ENCODE data around the gene MYO1A. TPM values are rescaled to one million over a fixed set of nuclear protein-coding genes. Genes with fewer than 3 reads are reported as not detected.

MYO1A gene
- total RNA-seq, 3 donors from 2014 or later (not counting 1 experiment from before 2014, with no cell fraction given), result 1.1 TPM; not detected in 2

- no peaks in the 10 kb centered on the region for H3K9me3 Mint-ChIP-seq
- no peak for DNase-seq
- H3K4me3 ChIP-seq (ENCODE audit: low read length), result no peak overlapping the region
- H3K4me1 Mint-ChIP-seq, result peaks cover 23 to 35% of the 10 kb centered on the region in 2 donors
- no peak overlapping the region for H3K4me3 Mint-ChIP-seq
- TF ChIP-seq CTCF (IDR thresholded peaks at IDR 0.05), result no peak
- peaks cover 12% of the 10 kb centered on the region for H3K36me3 ChIP-seq (ENCODE audit: control insufficient read depth, insufficient read depth, low read length)
- H3K27me3 Mint-ChIP-seq (ENCODE audit: low read depth in 2 of 2), result no peaks in the 10 kb centered on the region
- intact Hi-C loops (cut with micrococcal nuclease), result no loop called here
- ATAC-seq, result no peak
- H3K36me3 Mint-ChIP-seq, result no peaks in the 10 kb centered on the region
- peaks cover 7% of the 10 kb centered on the region for H3K4me1 ChIP-seq (ENCODE audit: control insufficient read depth, insufficient read depth, low read length)
- no peak overlapping the region for H3K27ac ChIP-seq (ENCODE audit: low read length)
- 96% methylated on average over 11 of the region's 11 CpGs for whole genome bisulfite sequencing (ENCODE audit: insufficient coverage)
- H3K9me3 ChIP-seq (ENCODE audit: control insufficient read depth, insufficient read depth, low read length), result no peaks in the 10 kb centered on the region
- no peaks in the 10 kb centered on the region for H3K27me3 ChIP-seq (ENCODE audit: control insufficient read depth, insufficient read depth, low read length)
- H3K27ac Mint-ChIP-seq, result no peak overlapping the region
These were observed 53.9 kb downstream of the MYO1A start for GRCh38 chr12:56995930-56996496.

- intact Hi-C loops (cut with micrococcal nuclease), result no loop called here
- TF ChIP-seq CTCF (IDR thresholded peaks at IDR 0.05), result no peak
- no peak for ATAC-seq
- Histone ChIP-seq H3K4me1 (ENCODE audit: control insufficient read depth, insufficient read depth, low read length) (peaks cover 10% of the 10 kb centered on the region), H3K27me3 (ENCODE audit: control insufficient read depth, insufficient read depth, low read length) (no peaks in the 10 kb centered on the region), H3K4me3 (ENCODE audit: low read length) (no peak overlapping the region), H3K9me3 (ENCODE audit: control insufficient read depth, insufficient read depth, low read length) (no peaks in the 10 kb centered on the region), H3K27ac (ENCODE audit: low read length) (no peak overlapping the region), H3K36me3 (ENCODE audit: control insufficient read depth, insufficient read depth, low read length) (peaks cover 8% of the 10 kb centered on the region)
- WGBS (ENCODE audit: insufficient coverage), result 96% methylated on average over 26 of the region's 26 CpGs
- H3K27me3 Mint-ChIP-seq (ENCODE audit: low read depth in 2 of 2), result peaks cover 0 to under 1% of the 10 kb centered on the region in 2 donors
- H3K9me3 Mint-ChIP-seq, result no peaks in the 10 kb centered on the region
- no peak overlapping the region for H3K27ac Mint-ChIP-seq
- H3K36me3 Mint-ChIP-seq, result no peaks in the 10 kb centered on the region
- no peak overlapping the region for H3K4me3 Mint-ChIP-seq
- H3K4me1 Mint-ChIP-seq, result peaks cover 23 to 31% of the 10 kb centered on the region in 2 donors
- no peak for DNase-seq
These were observed 54.6 kb downstream of the MYO1A start for GRCh38 chr12:56995201-56995929.

GRCh38 chr12:56994231-56994746 lies 55.6 kb downstream of the MYO1A start:
- DNase-seq (no peak), ATAC-seq (no peak)
- TF ChIP-seq CTCF (IDR thresholded peaks at IDR 0.05), result no peak
- H3K36me3 Mint-ChIP-seq, result no peaks in the 10 kb centered on the region
- H3K27ac Mint-ChIP-seq, result no peak overlapping the region
- Histone ChIP-seq H3K27ac (ENCODE audit: low read length) (no peak overlapping the region), H3K9me3 (ENCODE audit: control insufficient read depth, insufficient read depth, low read length) (no peaks in the 10 kb centered on the region), H3K36me3 (ENCODE audit: control insufficient read depth, insufficient read depth, low read length) (peaks cover 2% of the 10 kb centered on the region), H3K4me3 (ENCODE audit: low read length) (no peak overlapping the region), H3K4me1 (ENCODE audit: control insufficient read depth, insufficient read depth, low read length) (peaks cover 10% of the 10 kb centered on the region), H3K27me3 (ENCODE audit: control insufficient read depth, insufficient read depth, low read length) (no peaks in the 10 kb centered on the region)
- peaks cover 3 to 11% of the 10 kb centered on the region in 2 donors for H3K27me3 Mint-ChIP-seq (ENCODE audit: low read depth in 2 of 2)
- intact Hi-C loops (cut with micrococcal nuclease), result no loop called here
- 94% methylated on average over 10 of the region's 10 CpGs for WGBS (ENCODE audit: insufficient coverage)
- H3K4me3 Mint-ChIP-seq, result no peak overlapping the region
- H3K4me1 Mint-ChIP-seq, result peaks cover 23 to 31% of the 10 kb centered on the region in 2 donors
- no peaks in the 10 kb centered on the region for H3K9me3 Mint-ChIP-seq

Data from natural killer cell (primary cell).